ENCODE results near the gene SOBP.

The SOBP gene

GRCh38 chr6:107661291-107661690 lies 171.4 kb downstream of the SOBP start:
- TF ChIP-seq ZNF266 (tag by site-specific recombination; IDR thresholded peaks at IDR 0.05; ENCODE audit: low read depth) (no peak), ZNF155 (tag by site-specific recombination; IDR thresholded peaks at IDR 0.05) (no peak), ZNF76 (tag by site-specific recombination; IDR thresholded peaks at IDR 0.05; ENCODE audit: borderline replicate concordance, low read depth) (no peak), ZNF791 (tag by site-specific recombination; IDR thresholded peaks at IDR 0.05) (no peak), ZNF169 (tag by site-specific recombination; IDR thresholded peaks at IDR 0.05) (no peak), ZNF664 (tag by site-specific recombination; IDR thresholded peaks at IDR 0.05) (no peak), ZNF184 (tag by site-specific recombination; IDR thresholded peaks at IDR 0.05) (no peak), ZBTB17 (tag by site-specific recombination; IDR thresholded peaks at IDR 0.05) (no peak), KLF17 (tag by site-specific recombination; IDR thresholded peaks at IDR 0.05) (no peak), HOXC10 (CRISPR knock-in tag; IDR thresholded peaks at IDR 0.05) (no peak), ZBTB8A (tag by site-specific recombination; IDR thresholded peaks at IDR 0.05) (no peak), ZNF792 (tag by site-specific recombination; IDR thresholded peaks at IDR 0.05) (no peak), IKZF3 (tag by site-specific recombination; IDR thresholded peaks at IDR 0.05) (no peak), PRDM6 (tag by site-specific recombination; IDR thresholded peaks at IDR 0.05) (no peak), ZNF416 (tag by site-specific recombination; IDR thresholded peaks at IDR 0.05) (no peak), ZFHX2 (tag by site-specific recombination; conservative IDR thresholded peaks at IDR 0.05) (no peak), MEIS1 (CRISPR knock-in tag; IDR thresholded peaks at IDR 0.05; ENCODE audit: borderline replicate concordance) (no peak), ZEB2 (tag by site-specific recombination; IDR thresholded peaks at IDR 0.05) (no peak), ZNF548 (tag by site-specific recombination; IDR thresholded peaks at IDR 0.05) (no peak), ZNF596 (tag by site-specific recombination; IDR thresholded peaks at IDR 0.05) (no peak)
- CTCF ChIA-PET, result interaction anchor here (0.5 to 0.6 kb wide), 3 partner anchors 187 to 528 kb away, joined by 3 read pairs; no protein-coding TSS in a partner anchor
- Histone ChIP-seq H3K4me3 (ENCODE audit: low read depth, low read length) (no peak overlapping the region), H3K27ac (ENCODE audit: extremely low read depth, low read depth, low read length) (no peak overlapping the region), H3K4me1 (ENCODE audit: control insufficient read depth, insufficient read depth, low read length) (peaks cover 39% of the 10 kb centered on the region), H3K9me3 (ENCODE audit: control insufficient read depth, insufficient read depth, low read depth, low read length) (no peaks in the 10 kb centered on the region), H3K36me3 (ENCODE audit: control insufficient read depth in 2 of 2, insufficient read depth in 1 of 2, low read length in 2 of 2) (peaks cover 0 to 3% of the 10 kb centered on the region in 2 experiments; a peak in 1 of 3 replicates)
- POLR2A ChIA-PET, result no interaction called here

- H3K27ac ChIP-seq (ENCODE audit: extremely low read depth, low read depth, low read length), result no peak overlapping the region
- H3K4me3 ChIP-seq (ENCODE audit: low read depth, low read length), result no peak overlapping the region
- peaks cover 41% of the 10 kb centered on the region for H3K4me1 ChIP-seq (ENCODE audit: control insufficient read depth, insufficient read depth, low read length)
- POLR2A ChIA-PET, result no interaction called here
- peaks cover 0 to 3% of the 10 kb centered on the region in 2 experiments; a peak in 1 of 3 replicates for H3K36me3 ChIP-seq (ENCODE audit: control insufficient read depth in 2 of 2, insufficient read depth in 1 of 2, low read length in 2 of 2)
- CTCF ChIA-PET, result interaction anchor here (0.7 kb wide), 1 partner anchor 12 kb away, joined by 6 read pairs; no protein-coding TSS in a partner anchor
- no peaks in the 10 kb centered on the region for H3K9me3 ChIP-seq (ENCODE audit: control insufficient read depth, insufficient read depth, low read depth, low read length)
- TF ChIP-seq FEZF1 (tag by site-specific recombination; IDR thresholded peaks at IDR 0.05) (peak; percentile 19; the same call in 1 of the 2 replicates), SETDB1 (IDR thresholded peaks at IDR 0.05; ENCODE audit: insufficient read length, low read length) (no peak), PRDM10 (tag by site-specific recombination; IDR thresholded peaks at IDR 0.05) (peak; percentile 65), ZNF292 (tag by site-specific recombination; IDR thresholded peaks at IDR 0.05; ENCODE audit: borderline replicate concordance, low read depth) (no peak), BCL6B (tag by site-specific recombination; IDR thresholded peaks at IDR 0.05) (no peak), ZIC2 (tag by site-specific recombination; IDR thresholded peaks at IDR 0.05) (peak; percentile 18; the same call in 1 of the 2 replicates), ZNF280D (tag by site-specific recombination; IDR thresholded peaks at IDR 0.05) (no peak)
These were observed 172.4 kb downstream of the SOBP start for GRCh38 chr6:107662333-107662732.

Measured in HEK293 (cell line).